Nephron (organoid): ENCODE data around the gene PARPBP.

Source experiments
- H3K27ac Mint-ChIP-seq, 3 experiments: 2 replicates each; pipeline ENCODE4 v1.8.0; 2020; ENCODE audit warnings: mixed read lengths in 3 of 3, mild to moderate bottlenecking in 2 of 3, moderate library complexity in 1 of 3
- H3K27me3 Mint-ChIP-seq: 2 replicates; pipeline ENCODE4 v1.8.0; 2021; ENCODE audit warnings: low read depth, mild to moderate bottlenecking, moderate library complexity, mixed read lengths
- H3K36me3 Mint-ChIP-seq: 2 replicates; pipeline ENCODE4 v1.8.0; 2020; ENCODE audit warnings: low read depth, mixed read lengths
- H3K4me1 Mint-ChIP-seq: 2 replicates; pipeline ENCODE4 v1.8.0; 2020; ENCODE audit warnings: mixed read lengths
- H3K4me3 Mint-ChIP-seq, 3 experiments: 2 replicates each; pipeline ENCODE4 v1.8.0; 2020; ENCODE audit warnings: mild to moderate bottlenecking in 3 of 3, mixed read lengths in 3 of 3, moderate library complexity in 2 of 3
- H3K9me3 Mint-ChIP-seq: 2 replicates; pipeline ENCODE4 v1.8.0; 2020; ENCODE audit warnings: mixed read lengths
- CTCF ChIP-seq, 3 experiments: fragments of 200-600 bp; sonication (generic); IDR thresholded peaks; one replicate each; pipeline ENCODE4 v1.5.0; 2021; ENCODE audit warnings: antibody characterized with exemption in 3 of 3; ENCODE audit not compliant: unreplicated experiment in 3 of 3

PARPBP gene

DNA sequence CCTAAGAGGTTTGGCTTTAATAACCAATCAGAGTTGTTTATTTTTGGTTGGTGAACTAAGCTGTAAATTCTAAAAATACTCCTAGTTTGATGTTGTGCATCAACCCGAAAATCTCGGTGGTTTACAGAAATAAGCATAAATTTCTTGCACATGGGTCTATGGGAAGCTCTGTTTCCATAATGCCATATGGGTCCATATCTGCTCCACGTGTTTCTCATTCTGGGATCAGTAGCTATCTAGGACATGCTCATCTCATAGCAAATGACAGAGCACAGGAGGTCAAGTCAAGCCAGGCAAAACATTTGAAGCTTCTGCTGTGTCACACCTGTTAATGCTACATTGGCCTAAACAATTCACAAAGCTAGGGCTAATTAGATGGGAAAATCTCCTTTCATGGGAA is 23.1 kb upstream of the PARPBP start:
- no peak overlapping the region for H3K4me3 Mint-ChIP-seq
- H3K27me3 Mint-ChIP-seq = no peaks in the 10 kb centered on the region
- H3K9me3 Mint-ChIP-seq = no peaks in the 10 kb centered on the region
- peaks cover 18% of the 10 kb centered on the region for H3K36me3 Mint-ChIP-seq
- no peak overlapping the region for H3K27ac Mint-ChIP-seq
- TF ChIP-seq CTCF (IDR thresholded peaks at IDR 0.05; ENCODE audit: unreplicated experiment in 3 of 3) = no peak
- H3K4me1 Mint-ChIP-seq = peaks cover 14% of the 10 kb centered on the region

DNA sequence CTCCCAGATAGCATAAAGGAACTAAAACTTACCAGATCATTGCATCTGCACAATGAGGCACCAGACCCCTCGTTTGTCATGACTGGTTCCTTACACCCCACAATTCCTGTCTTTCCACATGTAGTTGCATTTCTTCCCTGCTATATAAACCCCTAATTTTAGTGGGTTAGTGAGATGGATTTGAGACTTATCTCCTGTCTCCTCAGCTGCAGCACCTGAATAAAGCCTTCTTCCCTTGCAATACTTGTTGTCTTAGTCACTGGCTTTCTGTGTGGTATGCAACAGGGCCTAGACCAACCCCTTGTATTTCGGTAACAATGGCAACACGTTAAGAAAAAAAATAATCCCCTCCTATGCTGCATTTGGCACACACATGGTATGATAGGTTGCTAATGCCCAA is 13.1 kb upstream of the PARPBP start:
- Mint-ChIP-seq H3K4me3 (no peak overlapping the region), H3K27ac (no peak overlapping the region), H3K36me3 (peaks cover 94% of the 10 kb centered on the region), H3K9me3 (peaks cover 34% of the 10 kb centered on the region), H3K4me1 (no peaks in the 10 kb centered on the region), H3K27me3 (no peaks in the 10 kb centered on the region)
- no peak for TF ChIP-seq CTCF (IDR thresholded peaks at IDR 0.05; ENCODE audit: unreplicated experiment in 3 of 3)

GRCh38 chr12:102107970-102108369 is 12.0 kb upstream of the PARPBP start:
- Mint-ChIP-seq H3K4me3 (no peak overlapping the region), H3K27me3 (no peaks in the 10 kb centered on the region), H3K36me3 (peaks cover 86% of the 10 kb centered on the region)

DNA sequence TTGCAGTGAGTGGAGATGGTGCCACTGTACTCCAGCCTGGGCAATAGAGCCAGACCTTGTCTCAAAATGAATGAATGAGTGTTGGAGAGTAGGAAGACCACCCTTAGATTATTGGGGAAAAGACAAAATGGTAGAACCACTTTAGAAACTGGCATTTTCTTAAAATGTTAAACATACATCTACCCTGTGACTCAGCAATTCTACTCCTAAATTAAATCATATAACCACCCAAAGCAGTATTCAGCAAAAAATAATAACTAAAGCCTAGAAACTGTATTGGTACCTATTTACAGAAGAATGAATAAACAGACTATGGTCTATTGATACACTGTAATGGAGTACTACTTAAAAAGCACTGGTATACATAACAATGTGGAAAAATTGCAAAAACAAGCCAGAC is 9.2 kb upstream of the PARPBP start:
- Mint-ChIP-seq H3K9me3 (peaks cover 17% of the 10 kb centered on the region), H3K27ac (no peak overlapping the region), H3K27me3 (no peaks in the 10 kb centered on the region), H3K36me3 (peaks cover 58% of the 10 kb centered on the region), H3K4me3 (no peak overlapping the region), H3K4me1 (no peaks in the 10 kb centered on the region)
- TF ChIP-seq CTCF (IDR thresholded peaks at IDR 0.05; ENCODE audit: unreplicated experiment in 3 of 3) = no peak

More at GRCh38 chr12:102107970-102108369, 12.0 kb upstream of the PARPBP start:
- H3K4me1 Mint-ChIP-seq = no peaks in the 10 kb centered on the region
- peaks cover 32% of the 10 kb centered on the region for H3K9me3 Mint-ChIP-seq
- H3K27ac Mint-ChIP-seq = no peak overlapping the region
- TF ChIP-seq CTCF (IDR thresholded peaks at IDR 0.05; ENCODE audit: unreplicated experiment in 3 of 3) = no peak

- peaks cover 39% of the 10 kb centered on the region for H3K36me3 Mint-ChIP-seq
- no peaks in the 10 kb centered on the region for H3K4me1 Mint-ChIP-seq
- no peak for TF ChIP-seq CTCF (IDR thresholded peaks at IDR 0.05; ENCODE audit: unreplicated experiment in 3 of 3)
- no peaks in the 10 kb centered on the region for H3K9me3 Mint-ChIP-seq
- H3K4me3 Mint-ChIP-seq = no peak overlapping the region
- no peak overlapping the region for H3K27ac Mint-ChIP-seq
- no peaks in the 10 kb centered on the region for H3K27me3 Mint-ChIP-seq
Measured at GRCh38 chr12:102114212-102114611, 5.8 kb upstream of the PARPBP start.

DNA sequence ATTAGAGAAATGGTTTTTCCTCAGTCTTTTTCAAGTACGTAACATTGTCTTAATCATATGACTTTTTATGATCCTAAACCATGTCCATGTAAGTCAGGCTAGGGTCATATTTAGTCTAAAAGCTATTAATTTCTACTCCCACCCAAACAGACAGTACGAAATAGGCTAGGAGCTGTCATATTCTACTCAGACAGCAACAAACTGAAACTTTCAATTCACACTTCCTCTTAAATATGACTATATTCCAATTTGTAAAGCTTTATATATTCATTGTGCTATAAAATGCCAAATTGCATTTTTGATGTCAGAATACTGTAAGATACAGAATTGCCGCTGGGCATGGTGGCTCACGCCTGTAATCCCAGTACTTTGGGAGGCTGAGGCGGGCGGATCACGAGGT is 3.6 kb upstream of the PARPBP start:
- no peak overlapping the region for H3K4me3 Mint-ChIP-seq

More for the DNA sequence above, 3.6 kb upstream of the PARPBP start:
- no peaks in the 10 kb centered on the region for H3K27me3 Mint-ChIP-seq
- peaks cover 18% of the 10 kb centered on the region for H3K36me3 Mint-ChIP-seq
- H3K4me1 Mint-ChIP-seq = peaks cover 9% of the 10 kb centered on the region
- no peak for TF ChIP-seq CTCF (IDR thresholded peaks at IDR 0.05; ENCODE audit: unreplicated experiment in 3 of 3)
- H3K27ac Mint-ChIP-seq = no peak overlapping the region
- H3K9me3 Mint-ChIP-seq = no peaks in the 10 kb centered on the region
